ENCODE data around the gene TAPT1.

The TAPT1 gene

DNA sequence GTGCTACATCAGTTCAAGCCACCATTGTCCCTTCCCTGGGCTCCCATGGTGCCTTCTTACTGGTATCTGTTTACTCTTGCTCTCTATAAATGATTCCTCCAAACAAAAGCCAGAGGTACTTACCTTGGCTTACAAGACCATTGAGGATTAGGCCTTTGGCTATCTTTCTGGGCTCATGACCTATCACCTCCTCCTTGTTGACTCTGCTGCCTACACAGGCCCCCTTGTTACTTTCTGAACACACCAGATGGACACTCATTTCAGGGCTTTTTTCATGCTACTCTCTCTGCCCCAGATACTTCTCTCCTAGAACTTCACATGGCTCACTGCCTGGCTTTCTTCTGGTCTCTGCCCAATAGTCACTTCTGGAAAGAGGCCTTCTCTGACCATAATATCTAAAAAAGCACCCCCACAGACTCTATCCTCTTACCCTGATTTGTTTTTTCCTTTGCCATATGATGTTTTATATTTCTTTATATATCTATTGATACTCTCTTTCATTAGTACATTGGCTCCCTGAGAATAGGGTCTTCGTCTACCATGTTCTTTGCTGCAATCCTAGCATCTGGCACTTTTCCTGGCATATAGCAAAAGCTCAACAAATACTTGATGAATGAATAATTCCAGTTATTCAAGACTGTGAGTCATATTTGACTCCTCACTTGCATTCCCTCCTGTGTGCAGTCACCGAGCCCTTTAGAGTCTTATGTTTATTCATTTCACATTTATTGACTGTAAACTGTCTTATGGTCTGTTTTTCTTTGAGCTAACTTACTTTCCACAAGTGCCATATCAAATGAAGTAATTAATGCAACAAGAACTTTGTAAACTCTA is 27.1 kb upstream of the TAPT1 start:
- peak in 1 of 42 donors; percentile 27 for DNase-seq
- intact Hi-C loops (cut with DNase I): no loop called here

DNA sequence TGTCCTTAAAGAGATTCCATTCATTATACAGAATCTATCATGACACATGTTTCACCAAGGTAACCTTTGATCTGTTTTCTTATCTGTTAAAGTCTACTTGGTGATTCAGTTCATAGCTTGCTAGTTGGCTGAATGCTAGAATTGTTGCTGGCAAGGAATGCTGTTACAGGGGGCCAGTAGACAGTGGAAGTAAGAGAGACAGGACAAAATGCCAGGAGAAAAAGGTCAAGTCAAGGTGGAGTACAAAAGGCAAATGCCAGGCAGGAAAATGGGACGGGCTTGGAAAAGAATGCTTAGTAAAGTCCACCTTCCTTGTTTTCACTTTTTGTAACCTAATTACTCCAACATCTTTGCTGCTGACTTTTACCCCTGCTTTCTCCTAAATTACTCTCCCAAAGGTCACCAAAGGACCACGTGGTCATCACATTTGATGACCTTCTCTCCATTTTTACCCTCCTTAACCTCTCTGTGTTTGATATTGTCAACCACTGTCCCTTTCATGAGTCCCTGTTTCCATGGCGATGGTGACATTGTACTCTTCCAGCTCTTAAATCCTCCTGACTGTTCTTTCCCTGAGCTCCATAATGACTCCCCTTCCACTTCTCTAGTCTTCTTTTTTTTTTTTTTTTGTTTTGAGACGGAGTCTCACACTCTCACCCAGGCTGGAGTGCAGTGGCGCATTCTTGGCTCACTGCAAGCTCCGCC is 24.5 kb upstream of the TAPT1 start:
- intact Hi-C loops (cut with DNase I): no loop called here
- no peak for DNase-seq

DNA sequence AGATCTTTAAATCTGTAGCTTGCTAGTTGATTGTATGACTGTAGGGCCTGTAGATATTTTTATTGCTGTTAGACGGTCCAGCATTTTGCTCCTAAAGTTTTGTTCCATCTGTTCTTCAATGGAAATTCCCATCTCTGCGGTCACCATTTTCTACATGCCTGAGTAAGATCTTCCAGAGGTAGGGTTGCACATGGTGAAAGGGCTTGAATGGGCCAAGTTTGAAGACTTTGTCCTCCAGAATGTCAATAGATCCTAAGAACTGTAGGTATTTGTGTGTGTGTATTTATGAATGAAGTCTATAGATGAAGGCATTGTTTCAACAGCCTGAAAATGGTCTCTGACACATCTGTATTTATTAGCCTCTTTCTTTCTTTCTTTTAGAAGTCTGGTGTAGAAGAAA is 22.3 kb upstream of the TAPT1 start:
- intact Hi-C loops (cut with DNase I): no loop called here
- DNase-seq: no peak

DNA sequence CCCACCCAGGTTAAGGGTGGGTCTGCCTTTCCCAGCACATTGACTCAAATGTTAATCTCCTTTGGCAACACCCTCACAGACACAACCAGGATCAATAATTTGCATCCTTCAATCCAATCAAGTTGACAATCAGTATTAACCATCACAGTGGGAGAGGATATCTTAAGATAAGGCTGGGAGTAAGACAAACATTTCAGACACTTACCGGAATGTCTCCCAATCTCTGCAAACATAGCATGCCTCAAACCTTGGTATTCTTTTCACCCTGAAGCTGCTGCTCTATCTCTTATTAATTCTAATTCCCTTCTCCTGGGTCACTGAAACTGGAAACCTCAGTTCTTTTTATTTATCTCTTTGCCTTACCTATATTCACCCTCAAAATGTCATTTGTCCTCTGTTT is 19.0 kb upstream of the TAPT1 start:
- intact Hi-C loops (cut with DNase I): no loop called here
- no peak for DNase-seq

DNA sequence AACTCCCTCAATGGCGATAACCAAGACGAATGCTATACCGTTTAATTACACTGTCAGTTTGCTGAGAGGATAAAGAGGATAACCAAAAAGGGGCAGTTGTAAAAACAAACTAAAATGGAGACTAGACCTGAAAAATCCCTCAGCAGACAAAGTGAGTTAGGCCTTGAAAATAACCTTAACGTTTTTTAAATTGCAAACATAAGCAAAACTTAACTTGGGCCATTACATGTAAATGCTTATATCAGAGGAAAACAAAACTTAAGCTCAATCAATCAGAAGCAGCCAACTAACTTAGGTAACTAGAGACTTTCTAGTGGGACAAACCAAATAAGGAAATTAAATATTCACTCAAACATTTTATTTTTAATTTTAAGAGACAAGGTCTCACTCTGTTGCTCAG is 17.0 kb upstream of the TAPT1 start:
- DNase-seq: no peak
- intact Hi-C loops (cut with DNase I): no loop called here

DNA sequence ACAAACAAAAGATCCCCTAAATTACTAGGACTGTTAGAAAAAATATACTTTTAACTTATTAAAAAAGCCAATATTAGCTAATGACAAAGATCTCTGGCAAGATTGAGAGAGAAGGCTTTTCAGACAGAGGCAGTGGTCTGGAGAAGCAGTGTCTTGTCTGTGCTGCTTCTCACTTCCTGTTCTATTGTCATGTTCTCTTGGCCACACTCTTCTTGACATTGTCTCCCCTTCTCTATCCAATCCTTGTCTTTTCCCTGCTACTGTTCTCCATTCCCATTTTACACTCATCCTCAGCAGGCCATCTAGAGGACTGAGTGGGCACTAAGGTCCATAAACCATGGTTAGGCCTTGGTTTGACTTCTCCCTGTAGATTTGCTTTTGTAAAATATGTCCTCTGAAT is 14.0 kb upstream of the TAPT1 start:
- DNase-seq: no peak
- intact Hi-C loops (cut with DNase I): no loop called here

DNA sequence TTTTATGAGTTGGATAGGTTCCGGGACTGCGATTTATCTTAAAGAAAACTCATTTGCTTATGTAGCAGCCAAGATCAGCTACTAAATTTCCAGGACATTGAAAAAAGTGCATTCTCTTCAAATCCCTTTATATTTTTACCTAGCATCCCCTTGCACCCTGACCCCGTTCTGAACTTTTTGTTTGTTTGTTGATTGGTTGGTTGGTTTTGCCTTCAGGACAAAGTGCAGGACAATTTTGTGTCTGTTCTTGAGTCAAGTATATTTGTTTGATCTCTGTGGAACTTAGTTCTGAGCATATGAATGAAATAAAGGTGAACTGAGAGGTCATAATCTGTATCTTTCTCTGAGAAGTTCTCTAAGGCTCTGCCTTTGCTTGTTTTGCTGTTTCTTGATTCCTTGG is 12.8 kb upstream of the TAPT1 start:
- no peak for DNase-seq
- intact Hi-C loops (cut with DNase I): no loop called here

DNA sequence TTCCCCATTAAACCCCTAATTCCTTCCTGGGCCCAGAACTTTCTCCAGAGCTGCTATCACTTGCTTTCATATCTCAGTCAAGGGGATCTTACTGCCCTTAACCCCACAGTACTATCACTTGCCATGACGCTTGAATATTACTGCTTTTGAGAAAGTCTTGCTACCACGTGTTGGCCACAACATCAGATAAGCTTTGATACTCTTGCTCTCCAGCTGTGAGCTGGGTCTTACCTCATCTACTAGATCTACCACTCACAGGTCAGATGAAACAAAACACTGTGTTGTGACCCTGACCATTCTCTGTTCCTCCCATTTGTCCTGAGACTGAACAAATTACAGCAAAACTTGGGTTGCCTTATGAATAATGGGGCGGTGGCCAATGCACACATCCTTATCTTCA is 12.1 kb upstream of the TAPT1 start:
- DNase-seq: no peak
- intact Hi-C loops (cut with DNase I): no loop called here

DNA sequence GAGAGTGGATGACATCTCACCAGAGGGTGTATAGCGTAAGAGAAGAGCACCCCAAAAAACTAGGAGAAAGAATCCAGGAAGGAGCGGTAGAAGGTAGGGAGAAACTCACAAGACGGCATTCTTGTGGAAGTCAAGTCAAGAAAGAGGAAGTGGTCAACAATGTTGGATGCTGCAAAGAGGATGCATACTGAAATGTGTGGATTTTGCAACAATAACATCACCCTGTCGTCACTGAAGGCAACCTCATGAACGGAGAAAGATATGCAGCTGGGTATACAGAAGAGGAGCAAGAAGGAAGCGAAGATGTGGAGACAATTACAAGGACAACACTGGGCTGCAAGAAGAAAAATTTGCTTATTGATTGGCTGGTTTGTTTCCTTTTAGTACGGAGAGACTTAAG is 11.4 kb upstream of the TAPT1 start:
- DNase-seq: peak in 3 of 42 donors; percentile 19 to 39 (median 27)
- intact Hi-C loops (cut with DNase I): no loop called here

DNA sequence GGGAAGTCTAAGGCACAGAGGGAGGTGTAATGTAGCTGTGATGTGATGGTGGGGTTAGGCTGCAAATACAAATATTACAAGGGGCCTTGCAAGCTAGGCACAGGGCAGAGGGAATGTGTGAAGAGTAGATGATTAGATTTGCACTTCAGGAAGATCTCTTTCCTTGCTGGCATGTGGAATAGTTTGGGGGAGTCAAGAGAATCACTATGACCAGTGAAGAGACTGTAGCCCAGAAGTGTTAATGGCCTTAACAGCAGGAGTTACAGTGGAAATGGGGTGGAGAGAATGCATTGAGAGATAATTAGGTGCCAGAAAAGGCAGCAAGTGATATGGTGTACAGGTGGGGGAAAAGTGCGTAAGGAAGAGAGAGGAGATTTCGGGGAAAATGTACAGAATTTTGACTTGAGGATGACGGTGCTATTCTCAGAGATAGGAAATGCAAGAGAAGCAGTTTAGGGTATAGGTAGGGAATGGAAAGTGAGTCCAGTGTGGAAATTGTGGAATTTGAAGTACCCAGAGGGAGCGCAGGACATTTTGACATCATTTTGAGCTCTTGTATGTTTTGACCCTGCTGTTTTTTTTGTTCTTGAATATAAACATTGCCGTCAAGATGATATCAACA is 10.2 kb upstream of the TAPT1 start:
- intact Hi-C loops (cut with DNase I): no loop called here

DNA sequence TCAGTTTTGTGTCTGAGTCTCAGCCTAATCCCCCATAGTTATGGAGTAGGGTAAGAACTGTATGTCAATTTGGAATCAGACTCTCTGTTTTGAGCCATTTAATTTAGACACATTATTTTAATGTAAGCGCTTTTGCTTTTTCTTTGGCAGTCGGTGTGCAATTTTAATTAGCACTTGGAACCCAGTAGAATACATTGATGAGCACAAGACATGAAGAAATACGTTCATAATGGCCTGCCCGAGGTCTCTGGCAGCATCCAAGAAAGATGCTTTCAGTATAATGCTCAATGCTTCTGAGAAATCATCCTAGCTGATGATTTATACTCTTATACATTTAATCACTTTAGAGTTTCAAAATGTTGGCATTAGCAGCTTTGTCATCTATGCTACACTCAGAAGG is 8.9 kb upstream of the TAPT1 start:
- intact Hi-C loops (cut with DNase I): no loop called here
- no peak for DNase-seq

More for the DNA sequence above, 10.2 kb upstream of the TAPT1 start:
- DNase-seq: no peak

DNA sequence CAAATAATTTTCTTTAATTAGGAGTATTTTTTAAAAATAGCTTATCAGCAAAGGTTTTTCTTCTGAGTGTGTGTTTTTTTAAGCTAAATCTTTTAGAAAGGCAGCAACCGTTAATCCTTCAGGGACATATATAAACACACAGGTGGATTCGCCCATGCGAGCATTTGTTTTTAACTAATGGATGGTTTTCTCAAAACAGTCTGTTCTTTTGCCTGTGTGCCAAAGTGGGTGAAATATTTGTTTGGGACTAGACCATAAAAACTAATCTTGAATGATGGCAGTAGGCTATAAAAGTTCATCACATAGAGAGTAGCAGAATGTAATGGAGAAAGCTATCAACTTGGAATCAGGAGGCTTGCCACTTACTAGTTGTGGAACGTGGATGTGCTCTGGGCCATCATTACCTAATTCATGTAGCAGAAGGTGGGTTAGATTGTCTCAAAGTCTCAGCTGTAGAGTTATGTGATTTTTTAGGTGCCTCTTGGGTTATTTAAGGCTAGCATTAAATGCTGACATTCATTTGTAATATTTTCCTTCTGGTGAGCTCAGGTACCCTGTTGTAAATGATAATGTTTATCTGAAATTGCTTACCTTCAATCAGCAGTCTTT is 7.4 kb upstream of the TAPT1 start:
- no peak for DNase-seq
- intact Hi-C loops (cut with DNase I): no loop called here

DNA sequence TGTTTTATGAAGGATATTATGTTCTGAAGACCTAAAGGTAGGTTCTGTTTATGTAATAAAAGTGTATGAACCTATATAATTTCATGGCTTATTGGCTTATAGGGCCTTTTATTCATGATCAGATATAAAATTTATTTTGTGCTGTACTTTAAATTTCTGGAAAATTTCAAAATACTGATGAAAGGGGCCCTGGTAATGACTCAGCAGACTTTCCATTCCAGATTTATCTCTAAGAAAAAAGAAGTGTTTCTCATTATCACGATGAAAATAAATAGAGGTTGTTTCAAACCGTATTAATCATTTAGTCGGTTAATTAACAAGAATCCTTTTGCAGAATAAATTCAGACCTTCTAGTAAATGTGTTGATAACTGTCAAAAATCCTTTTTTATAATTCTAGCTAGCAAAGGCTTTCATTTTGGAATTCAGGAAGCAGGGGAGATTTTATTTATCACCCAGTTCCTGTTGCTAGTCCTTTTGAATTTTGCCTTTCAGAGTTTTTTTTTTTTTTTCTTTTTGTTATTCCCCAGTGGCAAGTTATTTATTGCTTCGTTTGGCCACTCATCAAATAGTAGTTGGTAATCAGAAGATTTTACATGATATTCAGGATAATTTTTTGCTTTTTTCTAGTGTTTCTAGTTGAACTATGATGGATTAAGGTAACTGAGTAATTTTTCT is 5.4 kb upstream of the TAPT1 start:
- DNase-seq: no peak
- intact Hi-C loops (cut with DNase I): no loop called here

DNA sequence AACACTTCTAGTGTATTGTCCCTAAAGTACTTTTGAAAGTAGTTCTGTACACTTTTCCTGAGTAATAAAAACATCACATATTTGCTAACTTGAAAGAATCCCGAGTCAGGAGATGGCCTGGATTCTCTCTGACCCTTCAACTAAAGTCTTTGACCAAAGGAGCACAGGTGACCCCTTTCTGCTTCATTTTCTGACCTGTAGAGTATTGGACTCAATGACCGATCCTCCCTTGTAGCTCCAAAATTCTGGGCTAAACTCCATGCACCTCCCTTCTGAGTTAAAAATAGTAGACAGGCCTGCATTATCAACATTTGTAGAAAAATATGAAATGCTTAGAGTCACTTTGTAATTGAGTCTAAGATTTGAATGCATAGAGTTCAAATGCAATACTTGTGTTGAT is 4.0 kb upstream of the TAPT1 start:
- no peak for DNase-seq
- intact Hi-C loops (cut with DNase I): no loop called here

DNA sequence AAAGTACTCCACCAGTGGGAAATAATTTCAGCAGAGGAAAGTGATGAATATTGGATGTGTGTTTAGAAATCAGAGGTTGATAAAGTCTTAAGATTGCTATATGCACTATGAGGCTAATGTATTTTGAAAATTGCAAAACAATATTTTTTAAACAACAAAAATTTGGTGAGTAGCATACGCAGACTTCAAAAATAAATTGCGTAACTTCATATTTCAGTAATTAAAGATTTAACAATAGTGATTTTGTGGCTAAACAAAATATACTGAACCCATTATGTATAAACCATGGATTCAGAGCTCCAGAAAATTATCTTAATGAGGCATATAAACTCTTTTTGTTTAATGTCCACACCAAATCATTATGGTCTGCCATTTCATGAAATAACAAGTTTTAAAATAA is 3.3 kb upstream of the TAPT1 start:
- intact Hi-C loops (cut with DNase I): no loop called here
- no peak for DNase-seq

DNA sequence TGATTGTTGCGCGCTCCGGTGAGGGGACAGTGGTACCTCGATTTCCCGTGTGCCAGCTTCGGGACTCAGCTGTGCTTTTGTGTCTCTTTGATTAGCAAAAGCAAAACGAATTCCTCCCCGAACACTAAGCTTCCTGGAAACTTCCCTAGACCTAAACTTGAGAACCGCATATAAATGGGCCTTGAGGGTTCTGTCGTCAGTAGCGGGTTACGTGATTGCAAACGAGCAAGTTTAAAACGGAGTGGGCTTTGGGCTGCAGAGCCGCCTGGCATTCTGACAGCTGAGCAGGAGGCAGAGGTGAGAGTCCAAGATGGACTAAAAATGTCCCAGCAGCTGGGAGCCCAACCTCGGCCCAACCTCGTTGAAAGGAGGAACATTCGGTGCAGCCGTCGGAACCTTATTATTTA is 1.2 kb upstream of the TAPT1 start:
- intact Hi-C loops (cut with DNase I): no loop called here
- DNase-seq: peak in 33 of 42 donors; percentile 18 to 72 (median 44)

DNA sequence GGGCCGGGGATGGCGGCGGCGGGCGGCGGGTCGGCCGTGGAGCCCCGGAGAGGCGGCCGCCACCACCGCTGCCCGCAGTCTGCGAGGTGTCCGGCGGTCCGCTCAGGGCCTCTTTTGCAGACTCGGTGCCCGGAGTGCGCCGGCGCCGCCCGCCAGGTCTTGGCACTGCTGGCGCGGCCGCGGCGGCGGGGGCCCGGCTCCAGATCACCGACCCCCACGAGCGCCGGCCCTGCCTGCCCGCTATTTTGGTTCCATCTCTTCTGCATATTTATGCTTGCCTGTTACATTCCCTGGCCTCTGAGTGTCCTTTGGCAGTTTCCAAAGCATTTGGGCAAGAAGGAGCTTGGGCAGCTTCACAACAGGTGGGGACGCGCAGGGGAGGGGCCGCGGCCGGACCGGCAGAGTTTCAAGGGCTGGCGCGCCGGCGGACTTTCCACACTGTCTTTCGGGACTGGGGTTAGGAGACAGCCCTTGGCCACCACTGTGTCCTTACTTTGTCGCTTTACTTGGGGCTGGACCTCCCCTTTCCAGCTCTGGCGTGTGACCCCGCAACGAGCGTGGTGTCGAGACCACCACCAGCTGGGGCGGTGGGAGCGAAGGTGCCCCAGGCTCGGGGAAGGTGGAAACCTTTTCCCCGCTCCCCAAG is 668 bp upstream of the TAPT1 start:
- intact Hi-C loops (cut with DNase I): no loop called here
- peak in 39 of 42 donors; percentile 29 to 80 (median 59) for DNase-seq

DNA sequence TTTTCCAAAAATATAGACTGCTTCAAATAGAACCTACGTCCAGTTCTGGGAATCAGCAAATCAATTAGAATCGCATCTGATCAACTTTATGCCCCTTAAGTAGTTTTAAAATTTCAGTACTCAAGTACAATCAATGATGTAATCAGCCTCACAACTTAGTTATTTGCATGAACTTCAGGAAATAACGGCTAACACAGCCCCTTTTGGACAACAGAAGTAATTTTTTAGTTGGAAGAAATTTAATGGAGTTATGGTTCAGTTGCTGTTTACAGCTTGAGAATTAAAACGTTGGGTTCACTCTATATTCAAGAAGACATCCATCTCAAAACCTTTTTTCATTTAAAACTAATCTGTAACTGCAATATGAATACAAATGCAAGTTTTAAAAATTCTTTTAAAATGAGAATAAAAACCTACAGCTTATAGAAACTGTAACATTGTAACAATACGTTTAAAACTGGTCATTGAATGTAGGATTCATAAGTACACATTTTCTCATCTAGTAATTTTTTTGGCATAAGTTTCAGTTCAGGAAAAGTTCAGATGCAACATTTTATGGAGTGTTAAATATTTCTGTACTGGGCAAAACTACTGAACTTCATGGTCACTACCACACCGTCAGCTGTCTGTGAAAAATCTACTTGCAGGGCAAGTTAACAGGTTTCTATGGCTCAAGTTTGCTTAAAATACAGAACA is 956 bp downstream of the TAPT1 start:
- no peak for DNase-seq
- intact Hi-C loops (cut with DNase I): no loop called here

All from head of caudate nucleus (tissue), 42 donors.